Esophagus muscularis mucosa (tissue), 4 donors: ENCODE data around the gene ENOX2. TPM values are rescaled to one million over a fixed set of nuclear protein-coding genes. Genes with fewer than 3 reads are reported as not detected.
A peak's percentile ranks its signal among the peaks of the same experiment; 100 is the strongest.

Source experiments
- DNase-seq: peaks from one replicate; pipeline ENCODE4 v3.0.0-alpha.2; 2017; ENCODE audit errors: extremely low spot score
- H3K27ac ChIP-seq, 4 donors: fragments of 200-600 bp; sonication (generic); replicated peaks in 1 of 4; 1 replicate in 3 of 4; 2 replicates in 1 of 4; pipeline ENCODE4 v1.5.1; 2016 to 2019; ENCODE audit warnings: mild to moderate bottlenecking in 1 of 4
- H3K27me3 ChIP-seq, 4 donors: fragments of 200-600 bp; sonication (generic); one replicate each; pipeline versions ENCODE4 v1.5.1 to v1.6.0; 2016 to 2019
- H3K36me3 ChIP-seq, 4 donors: fragments of 200-600 bp; sonication (generic); one replicate each; pipeline ENCODE4 v1.5.1; 2016 to 2019
- H3K4me1 ChIP-seq, 4 donors: fragments of 200-600 bp; sonication (generic); one replicate each; pipeline ENCODE4 v1.5.1; 2016 to 2019
- H3K4me3 ChIP-seq, 4 donors: fragments of 200-600 bp; sonication (generic); 1 replicate in 2 of 4; 2 replicates in 2 of 4; pipeline ENCODE4 v1.5.1; 2016 to 2019; ENCODE audit warnings: mild to moderate bottlenecking in 4 of 4, moderate library complexity in 1 of 4
- H3K9me3 ChIP-seq, 4 donors: fragments of 200-600 bp; sonication (generic); 1 replicate in 3 of 4; 2 replicates in 1 of 4; pipeline ENCODE4 v1.5.1; 2016 to 2019
- CTCF ChIP-seq, 3 experiments: fragments of 200-600 bp in 2 of 3; fragments of 450-650 bp in 1 of 3; sonication (generic) in 2 of 3; IDR thresholded peaks; one replicate each; pipeline ENCODE4 v1.5.1; 2017 to 2019; ENCODE audit warnings: antibody characterized with exemption in 3 of 3, mild to moderate bottlenecking in 2 of 3, moderate library complexity in 1 of 3
- EP300 ChIP-seq: sonication (generic); formaldehyde crosslinking; IDR thresholded peaks from one replicate; pipeline ENCODE4 v1.6.1; 2017; ENCODE audit warnings: antibody characterized with exemption
- POLR2A ChIP-seq: fragments of 450-650 bp; IDR thresholded peaks from one replicate; pipeline ENCODE4 v1.6.1; 2017; ENCODE audit warnings: antibody characterized with exemption, moderate library complexity, mild to moderate bottlenecking, low read depth
- POLR2AphosphoS5 ChIP-seq, 2 donors: sonication (generic); formaldehyde crosslinking; IDR thresholded peaks; one replicate each; pipeline ENCODE4 v1.6.1; 2017; ENCODE audit warnings: antibody characterized with exemption in 2 of 2
- WGBS: methylation state at CpG from one replicate; pipeline ENCODE4 v1.1.5; 2018; 5-methylcytosine and 5-hydroxymethylcytosine counted together
- intact Hi-C: fragments of 100-400 bp; cut with DNase I; formaldehyde crosslinking; loops from one replicate; pipeline ENCODE4 v1.15.1; 2023
- total RNA-seq, 4 donors: library from RNA; depleted of rRNA; stranded (reverse); fragments of >200 nt; gene quantifications; one replicate each; pipeline versions ENCODE4 v1.1.0 to v1.2.1, GENCODE V29; 2016

ENOX2 gene
- total RNA-seq, 4 donors from 2014 or later: 12.4 to 17.1 (median 15.5) TPM

- intact Hi-C loops: loop anchor here (10.0 kb wide), 2 partner anchors 575 to 1305 kb away; partner anchors contain the start of gene SLC25A14
- TF ChIP-seq EP300 (no peak), CTCF (IDR thresholded peaks at IDR 0.05) (no peak), POLR2A (no peak), POLR2AphosphoS5 (IDR thresholded peaks at IDR 0.05) (no peak)
- no peak overlapping the region for H3K4me3 ChIP-seq
- DNase-seq: no peak
- H3K27ac ChIP-seq: no peak overlapping the region
- no peaks in the 10 kb centered on the region for H3K36me3 ChIP-seq
- H3K9me3 ChIP-seq: no peaks in the 10 kb centered on the region
- no peaks in the 10 kb centered on the region for H3K27me3 ChIP-seq
- 71% methylated on average over 1 of the region's 2 CpGs for WGBS
- no peaks in the 10 kb centered on the region for H3K4me1 ChIP-seq
Observed at GRCh38 chrX:130909469-130910136, 6.6 kb upstream of the ENOX2 start.

- H3K36me3 ChIP-seq: no peaks in the 10 kb centered on the region
- no peak for DNase-seq
- intact Hi-C loops: no loop called here
- H3K4me1 ChIP-seq: peaks cover 0 to 6% (median 3%) of the 10 kb centered on the region in 4 donors
- TF ChIP-seq POLR2A: no peak
- no peak for TF ChIP-seq CTCF (IDR thresholded peaks at IDR 0.05)
- TF ChIP-seq POLR2AphosphoS5 (IDR thresholded peaks at IDR 0.05): no peak
- no peak for TF ChIP-seq EP300
- H3K4me3 ChIP-seq: no peak overlapping the region
- WGBS: 45% methylated on average over 1 of the region's 1 CpG
- no peaks in the 10 kb centered on the region for H3K9me3 ChIP-seq
- H3K27me3 ChIP-seq: no peaks in the 10 kb centered on the region
- H3K27ac ChIP-seq: no peak overlapping the region
Observed at GRCh38 chrX:130906776-130907175, 3.8 kb upstream of the ENOX2 start.

- 11% methylated on average over 11 of the region's 11 CpGs for WGBS
- H3K27me3 ChIP-seq: no peaks in the 10 kb centered on the region
- intact Hi-C loops: no loop called here
- TF ChIP-seq POLR2A (no peak), POLR2AphosphoS5 (IDR thresholded peaks at IDR 0.05) (no peak), CTCF (IDR thresholded peaks at IDR 0.05) (no peak), EP300 (no peak)
- H3K27ac ChIP-seq: peak overlapping the region; percentile 76 to 86 (median 81)
- H3K4me3 ChIP-seq: peak overlapping the region; percentile 63 to 77 (median 68)
- DNase-seq: no peak
- H3K36me3 ChIP-seq: no peaks in the 10 kb centered on the region
- H3K4me1 ChIP-seq: peaks cover 0 to 10% (median 4%) of the 10 kb centered on the region in 4 donors
- no peaks in the 10 kb centered on the region for H3K9me3 ChIP-seq
Observed at GRCh38 chrX:130902446-130902782, 595 bp downstream of the ENOX2 start.

GRCh38 chrX:130896802-130897501, 6.1 kb downstream of the ENOX2 start:
- TF ChIP-seq CTCF (IDR thresholded peaks at IDR 0.05) (no peak), EP300 (no peak), POLR2AphosphoS5 (IDR thresholded peaks at IDR 0.05) (no peak), POLR2A (no peak)
- Histone ChIP-seq H3K36me3 (no peaks in the 10 kb centered on the region), H3K4me1 (peaks cover 0 to 17% (median 9%) of the 10 kb centered on the region in 4 donors), H3K9me3 (no peaks in the 10 kb centered on the region), H3K27me3 (no peaks in the 10 kb centered on the region), H3K4me3 (no peak overlapping the region), H3K27ac (peak overlapping the region in 1 of 4 donors; percentile 10)
- intact Hi-C loops: no loop called here
- 66% methylated on average over 9 of the region's 9 CpGs for WGBS
- DNase-seq: no peak
